OCI-LY7 (cell line): ENCODE measurements around the gene HOXB1.

Source experiments
- CTCF ChIP-seq: fragments of 200-600 bp; sonication (generic); conservative IDR thresholded peaks from 2 replicates; pipeline ENCODE4 v1.5.1; 2014; ENCODE audit warnings: mild to moderate bottlenecking, antibody characterized with exemption, low read length, moderate library complexity, mixed read lengths
- EZH2phosphoT487 ChIP-seq: fragments of 200-600 bp; sonication (generic); IDR thresholded peaks from 2 replicates; pipeline ENCODE4 v1.6.1; 2018; ENCODE audit warnings: low read depth, borderline replicate concordance, mild to moderate bottlenecking, mixed run types, antibody characterized with exemption, low read length, moderate library complexity, mixed read lengths

GRCh38 chr17:48530887-48531272 lies at the start of gene HOXB1:
- TF ChIP-seq CTCF (no peak), EZH2phosphoT487 (no peak)
